Kidney epithelial cell (primary cell): Measurements from ENCODE around the gene MTERF4. TPM values are rescaled to one million over a fixed set of nuclear protein-coding genes. Genes with fewer than 3 reads are reported as not detected.

ENCODE experiments used
- DNase-seq: peaks from one replicate; pipeline ENCODE4 v3.0.0-alpha.2; 2010; ENCODE audit warnings: low read depth
- H3K27me3 ChIP-seq: 2 replicates; pipeline ENCODE4 v1.6.0; 2011; ENCODE audit warnings: low read length; ENCODE audit not compliant: control insufficient read depth, insufficient read depth
- H3K36me3 ChIP-seq: 2 replicates; pipeline ENCODE4 v1.5.1; 2011; ENCODE audit warnings: low read length; ENCODE audit not compliant: control insufficient read depth, insufficient read depth
- H3K4me3 ChIP-seq: 2 replicates; pipeline ENCODE4 v1.5.1; 2011; ENCODE audit warnings: low read depth, mild to moderate bottlenecking, control low read depth, low read length
- CTCF ChIP-seq: IDR thresholded peaks from 2 replicates; pipeline ENCODE4 v1.5.1; 2011; ENCODE audit warnings: mild to moderate bottlenecking, moderate library complexity, low read length, control low read depth, inconsistent platforms; ENCODE audit not compliant: insufficient read depth, poor library complexity, severe bottlenecking
- total RNA-seq: library from RNA; depleted of rRNA; stranded (reverse); fragments of >200 nt; gene quantifications from 2 replicates; pipeline ENCODE4 v1.2.3, GENCODE V29; 2015

The MTERF4 gene
- total RNA-seq, 1 donor from 2014 or later, result 33.3 TPM

DNA sequence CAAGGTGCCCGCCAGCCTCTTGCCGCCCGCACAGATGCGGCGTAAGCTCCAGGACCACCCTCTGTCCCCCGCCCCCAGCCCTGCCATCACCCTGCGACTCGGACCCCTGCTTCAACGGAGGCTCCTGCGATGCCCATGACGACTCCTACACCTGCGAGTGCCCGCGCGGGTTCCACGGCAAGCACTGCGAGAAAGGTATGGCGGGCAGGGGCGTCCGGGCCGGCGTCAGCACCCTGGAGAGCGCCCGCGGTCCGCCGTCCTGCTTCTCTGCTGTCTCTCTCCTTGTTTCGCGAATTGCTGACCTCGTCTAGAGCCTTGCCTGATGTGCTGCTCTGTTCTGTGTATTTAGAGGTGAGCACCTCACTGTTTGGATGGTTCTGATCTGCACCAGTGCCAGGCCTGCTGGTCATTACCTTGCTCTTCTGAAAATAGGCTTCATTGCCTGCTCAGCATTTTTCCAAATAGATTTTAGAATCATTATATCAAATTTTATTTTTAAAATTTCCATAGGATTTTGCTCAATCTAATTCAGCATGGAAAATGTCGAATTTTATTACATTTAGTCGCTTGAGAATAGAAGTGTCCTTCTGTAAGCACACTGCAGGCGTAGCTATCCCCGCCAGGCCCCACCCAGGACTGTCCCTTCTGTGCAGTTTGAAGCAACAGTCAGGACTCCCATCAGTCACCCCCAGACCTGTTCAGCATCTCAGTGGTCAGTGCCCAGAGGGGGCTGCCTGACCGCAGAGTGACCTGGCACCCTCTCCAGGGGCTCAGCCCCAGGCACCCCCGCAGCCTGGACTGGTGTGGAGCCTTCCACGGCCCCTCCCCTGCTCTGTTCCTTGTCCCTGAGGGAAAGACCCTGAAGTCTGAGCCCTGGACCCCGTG, 52.1 kb downstream of the MTERF4 start:
- DNase-seq, result no peak
- Histone ChIP-seq H3K4me3 (no peak overlapping the region), H3K27me3 (peaks cover 4% of the 10 kb centered on the region), H3K36me3 (no peaks in the 10 kb centered on the region)
- TF ChIP-seq CTCF, result no peak

DNA sequence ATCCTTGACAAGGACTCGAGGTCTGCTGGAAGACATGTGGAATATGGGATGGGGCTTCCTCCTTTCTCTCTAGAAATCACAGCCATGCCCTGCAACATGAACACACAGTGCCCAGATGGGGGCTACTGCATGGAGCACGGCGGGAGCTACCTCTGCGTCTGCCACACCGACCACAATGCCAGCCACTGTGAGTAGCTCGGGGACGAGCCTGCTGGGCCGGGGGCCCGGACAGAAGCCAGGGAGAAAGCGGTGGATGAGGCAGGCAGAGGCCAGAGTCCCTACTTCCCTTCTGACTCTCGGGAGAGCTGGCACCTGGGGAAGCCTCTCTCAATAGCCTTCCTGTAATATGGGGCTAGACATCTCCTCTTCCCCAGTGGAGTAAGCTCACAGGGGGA, 53.1 kb downstream of the MTERF4 start:
- no peak for DNase-seq
- no peak for TF ChIP-seq CTCF
- Histone ChIP-seq H3K4me3 (no peak overlapping the region), H3K27me3 (peaks cover 7% of the 10 kb centered on the region), H3K36me3 (no peaks in the 10 kb centered on the region)

DNA sequence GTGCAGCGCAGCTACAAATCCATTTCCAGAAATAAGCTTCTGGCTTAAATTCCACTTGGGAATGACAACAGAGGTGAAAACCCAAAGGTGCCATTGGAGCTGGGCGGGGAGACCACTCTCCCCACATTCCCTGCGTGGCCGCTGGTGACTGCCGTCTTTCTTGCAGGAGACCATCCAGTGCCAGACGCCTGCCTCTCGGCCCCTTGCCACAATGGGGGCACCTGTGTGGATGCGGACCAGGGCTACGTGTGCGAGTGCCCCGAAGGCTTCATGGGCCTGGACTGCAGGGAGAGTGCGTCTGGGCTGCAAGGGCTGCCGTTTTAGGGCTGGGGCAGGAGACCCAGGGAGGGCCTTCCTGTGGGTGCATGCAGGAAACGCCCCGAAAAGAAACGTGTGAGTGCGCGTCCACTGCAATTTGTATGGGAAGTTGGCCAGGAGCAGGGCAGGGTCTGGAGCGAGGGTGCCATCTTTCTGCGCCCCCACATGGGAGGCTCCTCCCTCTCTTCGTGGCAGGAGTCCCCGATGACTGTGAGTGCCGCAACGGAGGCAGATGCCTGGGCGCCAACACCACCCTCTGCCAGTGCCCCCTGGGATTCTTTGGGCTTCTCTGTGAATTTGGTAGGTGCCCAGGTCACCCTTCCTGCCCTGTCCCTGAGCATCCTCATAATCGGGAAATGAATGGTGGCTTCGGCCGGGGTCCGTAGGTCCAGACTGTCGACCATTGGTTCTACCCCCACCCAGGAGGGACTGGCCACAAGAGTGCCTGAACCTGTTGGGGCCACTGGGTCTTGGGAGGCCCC, 53.7 kb downstream of the MTERF4 start:
- no peak for DNase-seq
- Histone ChIP-seq H3K4me3 (no peak overlapping the region), H3K36me3 (no peaks in the 10 kb centered on the region), H3K27me3 (peaks cover 7% of the 10 kb centered on the region)
- TF ChIP-seq CTCF, result no peak

DNA sequence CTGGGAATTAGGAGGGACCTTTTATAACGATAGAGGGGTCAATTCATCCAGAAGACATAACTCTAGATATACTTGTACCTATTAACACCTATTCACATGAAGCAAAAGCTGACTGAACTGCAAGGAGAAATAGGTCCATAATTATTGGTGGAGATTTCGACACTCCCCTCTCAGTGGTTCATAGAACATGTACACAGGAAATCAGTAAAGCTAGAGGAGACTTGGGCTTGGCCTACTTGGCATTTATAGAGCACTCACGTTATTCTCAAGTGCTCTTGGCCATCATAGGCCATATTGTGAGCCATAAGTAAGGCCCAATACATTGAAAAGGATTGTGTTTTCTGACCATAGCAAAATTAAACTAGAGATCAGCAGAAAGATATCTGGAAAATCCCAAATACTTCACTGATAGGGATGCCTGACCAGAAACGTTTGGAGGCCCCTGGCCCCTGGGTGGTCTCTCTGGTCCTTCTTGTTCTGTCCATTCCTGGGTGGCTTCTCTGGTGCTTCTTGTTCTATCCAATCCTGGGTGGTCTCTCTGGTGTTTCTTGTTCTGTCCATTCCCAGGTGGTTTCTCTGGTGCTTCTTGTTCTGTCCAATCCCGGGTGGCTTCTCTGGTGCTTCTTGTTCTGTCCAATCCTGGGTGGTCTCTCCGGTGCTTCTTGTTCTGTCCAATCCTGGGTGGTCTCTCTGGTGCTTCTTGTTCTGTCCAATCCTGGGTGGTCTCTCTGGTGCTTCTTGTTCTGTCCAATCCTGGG, 54.7 kb downstream of the MTERF4 start:
- peaks cover 7% of the 10 kb centered on the region for H3K27me3 ChIP-seq
- no peak for TF ChIP-seq CTCF
- no peak overlapping the region for H3K4me3 ChIP-seq
- no peaks in the 10 kb centered on the region for H3K36me3 ChIP-seq
- DNase-seq, result no peak

Other genes with a start within 250 kb of the MTERF4 start
- gene AGXT, start 233.5 kb downstream of the MTERF4 start, total RNA-seq, result 0.25 TPM in 1 of 2 replicates, not detected in the other
- 2.1 and 2.5 TPM in 2 replicates for gene MAB21L4, start 206.1 kb downstream of the MTERF4 start, total RNA-seq
- not detected in 2 replicates for gene CROCC2, start 196.0 kb downstream of the MTERF4 start, total RNA-seq
- gene SNED1, start 103.7 kb downstream of the MTERF4 start, total RNA-seq, result 2.2 and 5.1 TPM in 2 replicates
- gene PASK, start 47.2 kb upstream of the MTERF4 start, total RNA-seq, result 8.3 and 9.2 TPM in 2 replicates
- gene PPP1R7, start 48.2 kb upstream of the MTERF4 start, total RNA-seq, result 67.2 and 82.3 TPM in 2 replicates
- 1.9 and 2.9 TPM in 2 replicates for gene ANO7, start 86.4 kb upstream of the MTERF4 start, total RNA-seq
- 405 and 510 TPM in 2 replicates for gene HDLBP, start 213.4 kb upstream of the MTERF4 start, total RNA-seq
- 333 and 350 TPM in 2 replicates for gene SEPTIN2, start 213.6 kb upstream of the MTERF4 start, total RNA-seq